Ishikawa (cell line): Measurements from ENCODE around the gene TNFAIP2.

Experiments
- CEBPB ChIP-seq: IDR thresholded peaks from 2 replicates; pipeline ENCODE4 v1.6.1; 2012
- CREB1 ChIP-seq: IDR thresholded peaks from 2 replicates; pipeline ENCODE4 v1.6.1; 2012; ENCODE audit warnings: low read depth
- EGR1 ChIP-seq: IDR thresholded peaks from 2 replicates; pipeline ENCODE4 v1.6.1; 2012
- EP300 ChIP-seq: IDR thresholded peaks from 2 replicates; pipeline ENCODE4 v1.6.1; 2012; ENCODE audit warnings: borderline replicate concordance
- RAD21 ChIP-seq: IDR thresholded peaks from 2 replicates; pipeline ENCODE4 v1.6.1; 2012; ENCODE audit warnings: low read depth
- TAF1 ChIP-seq: IDR thresholded peaks from 2 replicates; pipeline ENCODE4 v1.6.1; 2012; ENCODE audit warnings: low read depth, mild to moderate bottlenecking
- TCF12 ChIP-seq: IDR thresholded peaks from 2 replicates; pipeline ENCODE4 v1.6.1; 2012; ENCODE audit warnings: low read depth
- USF1 ChIP-seq: IDR thresholded peaks from 2 replicates; pipeline ENCODE4 v1.6.1; 2012
- ZBTB7A ChIP-seq: IDR thresholded peaks from 2 replicates; pipeline ENCODE4 v1.6.1; 2012; ENCODE audit warnings: low read depth
- TF ChIP-seq, protein P1 (sequence below): IDR thresholded peaks from 2 replicates; pipeline ENCODE4 v1.6.1; 2012
- TF ChIP-seq, protein P2 (sequence below): IDR thresholded peaks from 2 replicates; pipeline ENCODE4 v1.6.1; 2012; ENCODE audit warnings: low read depth, mild to moderate bottlenecking

DNA sequence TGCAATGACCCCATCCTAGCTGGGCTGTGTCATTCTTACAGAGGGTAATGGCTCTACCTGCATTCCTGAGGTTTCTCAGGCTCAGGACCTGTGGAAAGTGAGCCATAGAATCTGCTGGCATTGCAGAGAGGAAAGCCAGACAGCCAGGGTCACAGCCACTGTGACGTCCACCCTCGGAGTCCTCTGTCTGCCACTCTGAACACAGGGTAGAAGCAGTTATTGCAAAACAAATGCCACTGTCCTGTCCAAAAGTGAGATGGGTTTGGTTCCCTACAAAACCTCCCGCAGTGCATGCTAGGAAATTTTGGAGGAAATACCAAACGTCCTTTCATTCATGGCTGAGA, 37.8 kb downstream of the TNFAIP2 start:
- TF ChIP-seq, protein P1, sequence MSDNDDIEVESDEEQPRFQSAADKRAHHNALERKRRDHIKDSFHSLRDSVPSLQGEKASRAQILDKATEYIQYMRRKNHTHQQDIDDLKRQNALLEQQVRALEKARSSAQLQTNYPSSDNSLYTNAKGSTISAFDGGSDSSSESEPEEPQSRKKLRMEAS = no peak
- TF ChIP-seq CEBPB = 0 out of 2 replicates have a peak, but pooled peaks have one; percentile 33
- TF ChIP-seq, protein P2, sequence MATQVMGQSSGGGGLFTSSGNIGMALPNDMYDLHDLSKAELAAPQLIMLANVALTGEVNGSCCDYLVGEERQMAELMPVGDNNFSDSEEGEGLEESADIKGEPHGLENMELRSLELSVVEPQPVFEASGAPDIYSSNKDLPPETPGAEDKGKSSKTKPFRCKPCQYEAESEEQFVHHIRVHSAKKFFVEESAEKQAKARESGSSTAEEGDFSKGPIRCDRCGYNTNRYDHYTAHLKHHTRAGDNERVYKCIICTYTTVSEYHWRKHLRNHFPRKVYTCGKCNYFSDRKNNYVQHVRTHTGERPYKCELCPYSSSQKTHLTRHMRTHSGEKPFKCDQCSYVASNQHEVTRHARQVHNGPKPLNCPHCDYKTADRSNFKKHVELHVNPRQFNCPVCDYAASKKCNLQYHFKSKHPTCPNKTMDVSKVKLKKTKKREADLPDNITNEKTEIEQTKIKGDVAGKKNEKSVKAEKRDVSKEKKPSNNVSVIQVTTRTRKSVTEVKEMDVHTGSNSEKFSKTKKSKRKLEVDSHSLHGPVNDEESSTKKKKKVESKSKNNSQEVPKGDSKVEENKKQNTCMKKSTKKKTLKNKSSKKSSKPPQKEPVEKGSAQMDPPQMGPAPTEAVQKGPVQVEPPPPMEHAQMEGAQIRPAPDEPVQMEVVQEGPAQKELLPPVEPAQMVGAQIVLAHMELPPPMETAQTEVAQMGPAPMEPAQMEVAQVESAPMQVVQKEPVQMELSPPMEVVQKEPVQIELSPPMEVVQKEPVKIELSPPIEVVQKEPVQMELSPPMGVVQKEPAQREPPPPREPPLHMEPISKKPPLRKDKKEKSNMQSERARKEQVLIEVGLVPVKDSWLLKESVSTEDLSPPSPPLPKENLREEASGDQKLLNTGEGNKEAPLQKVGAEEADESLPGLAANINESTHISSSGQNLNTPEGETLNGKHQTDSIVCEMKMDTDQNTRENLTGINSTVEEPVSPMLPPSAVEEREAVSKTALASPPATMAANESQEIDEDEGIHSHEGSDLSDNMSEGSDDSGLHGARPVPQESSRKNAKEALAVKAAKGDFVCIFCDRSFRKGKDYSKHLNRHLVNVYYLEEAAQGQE = no peak
- TF ChIP-seq TAF1 = no peak
- no peak for TF ChIP-seq EP300
- no peak for TF ChIP-seq EGR1
- no peak for TF ChIP-seq RAD21
- no peak for TF ChIP-seq USF1
- TF ChIP-seq CREB1 = no peak
- no peak for TF ChIP-seq ZBTB7A
- no peak for TF ChIP-seq TCF12
